Mammary epithelial cell (primary cell): ENCODE data around the gene NBPF4.
"Not testable (repeated sequence)": the region's sequence is repeated elsewhere in the genome, so short reads cannot be mapped to it uniquely, and the experiment has no call there.

Experiments
- EZH2 ChIP-seq: IDR thresholded peaks from 2 replicates; pipeline ENCODE4 v1.6.1; 2012; ENCODE audit warnings: low read length, inconsistent platforms, borderline replicate concordance
- TF ChIP-seq, protein P1 (sequence below), 2 donors: IDR thresholded peaks in 1 of 2; conservative IDR thresholded peaks in 1 of 2; 2 replicates each; pipeline ENCODE4 v1.5.1; 2011 to 2012; ENCODE audit warnings: inconsistent platforms in 2 of 2, low read length in 2 of 2, mild to moderate bottlenecking in 2 of 2, control low read depth in 1 of 2, low read depth in 1 of 2; ENCODE audit not compliant: insufficient read depth in 1 of 2; ENCODE audit errors: extremely low read depth in 1 of 2

DNA sequence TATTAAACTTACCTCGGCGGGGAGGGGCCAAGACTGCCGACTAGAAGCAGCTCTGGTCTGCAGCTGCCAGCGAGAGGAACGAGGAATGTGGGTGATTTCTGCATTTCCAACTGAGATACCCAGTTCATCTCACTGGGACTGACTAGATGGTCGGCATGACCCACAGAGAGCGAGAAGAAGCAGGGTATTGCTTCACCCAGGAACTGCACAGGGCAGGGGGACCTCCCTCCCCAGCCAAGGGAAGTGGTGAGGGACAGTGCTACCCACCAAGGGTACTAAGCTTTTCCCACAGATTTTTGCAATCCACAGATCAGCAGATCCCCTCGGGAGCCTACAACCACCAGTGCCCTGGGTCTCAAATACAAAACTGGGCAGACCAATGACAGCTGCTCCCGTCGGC is 17.6 kb upstream of the NBPF4 start:
- TF ChIP-seq, protein P1, sequence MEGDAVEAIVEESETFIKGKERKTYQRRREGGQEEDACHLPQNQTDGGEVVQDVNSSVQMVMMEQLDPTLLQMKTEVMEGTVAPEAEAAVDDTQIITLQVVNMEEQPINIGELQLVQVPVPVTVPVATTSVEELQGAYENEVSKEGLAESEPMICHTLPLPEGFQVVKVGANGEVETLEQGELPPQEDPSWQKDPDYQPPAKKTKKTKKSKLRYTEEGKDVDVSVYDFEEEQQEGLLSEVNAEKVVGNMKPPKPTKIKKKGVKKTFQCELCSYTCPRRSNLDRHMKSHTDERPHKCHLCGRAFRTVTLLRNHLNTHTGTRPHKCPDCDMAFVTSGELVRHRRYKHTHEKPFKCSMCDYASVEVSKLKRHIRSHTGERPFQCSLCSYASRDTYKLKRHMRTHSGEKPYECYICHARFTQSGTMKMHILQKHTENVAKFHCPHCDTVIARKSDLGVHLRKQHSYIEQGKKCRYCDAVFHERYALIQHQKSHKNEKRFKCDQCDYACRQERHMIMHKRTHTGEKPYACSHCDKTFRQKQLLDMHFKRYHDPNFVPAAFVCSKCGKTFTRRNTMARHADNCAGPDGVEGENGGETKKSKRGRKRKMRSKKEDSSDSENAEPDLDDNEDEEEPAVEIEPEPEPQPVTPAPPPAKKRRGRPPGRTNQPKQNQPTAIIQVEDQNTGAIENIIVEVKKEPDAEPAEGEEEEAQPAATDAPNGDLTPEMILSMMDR (conservative IDR thresholded peaks at IDR 0.05 in 1 of 2, IDR thresholded peaks at IDR 0.05 in 1 of 2; ENCODE audit: extremely low read depth in 1 of 2, insufficient read depth in 1 of 2, low read depth in 1 of 2, low read length in 2 of 2), result not testable (repeated sequence)
- not testable (repeated sequence) for TF ChIP-seq EZH2
